Kidney (tissue), 14 donors: ENCODE results near the gene RORB. TPM values are rescaled to one million over a fixed set of nuclear protein-coding genes. Genes with fewer than 3 reads are reported as not detected.

Experiments used
- DNase-seq, 5 donors: peaks; one replicate each; pipeline ENCODE4 v3.0.0-alpha.2; 2013 to 2020
- FAIRE-seq: peaks from 2 replicates; lab custom pipeline; 2012; peaks lifted over from hg19 to GRCh38; lab: Jason Lieb, UNC
- H3K27ac ChIP-seq, 2 donors: one replicate each; pipeline ENCODE4 v1.7.0; 2013; ENCODE audit warnings: low read depth in 2 of 2, low read length in 2 of 2, inconsistent platforms in 1 of 2
- H3K27me3 ChIP-seq: one replicate; pipeline ENCODE4 v1.7.1; 2013; ENCODE audit warnings: low read length, inconsistent platforms; ENCODE audit not compliant: control insufficient read depth, insufficient read depth
- H3K36me3 ChIP-seq, 3 donors: one replicate each; pipeline versions ENCODE4 v1.7.0 to v1.7.1; 2013; ENCODE audit warnings: low read length in 3 of 3, control low read depth in 1 of 3, inconsistent platforms in 1 of 3; ENCODE audit not compliant: insufficient read depth in 3 of 3, control insufficient read depth in 2 of 3
- H3K4me1 ChIP-seq, 3 donors: one replicate each; pipeline versions ENCODE4 v1.7.0 to v1.7.1; 2013; ENCODE audit warnings: low read length in 3 of 3, inconsistent platforms in 1 of 3, low read depth in 1 of 3; ENCODE audit not compliant: control insufficient read depth in 2 of 3, insufficient read depth in 2 of 3
- H3K4me3 ChIP-seq, 3 donors: one replicate each; pipeline versions ENCODE4 v1.7.0 to v1.8.1; 2013; ENCODE audit warnings: low read length in 3 of 3, control low read depth in 1 of 3, inconsistent platforms in 1 of 3
- H3K9ac ChIP-seq, 3 donors: one replicate each; pipeline versions ENCODE4 v1.7.0 to v1.7.1; 2013; ENCODE audit warnings: low read length in 3 of 3, control low read depth in 1 of 3, inconsistent platforms in 1 of 3
- H3K9me3 ChIP-seq, 3 donors: one replicate each; pipeline versions ENCODE4 v1.7.0 to v1.7.1; 2013; ENCODE audit warnings: low read length in 3 of 3, control low read depth in 1 of 3, inconsistent platforms in 1 of 3; ENCODE audit not compliant: control insufficient read depth in 2 of 3, insufficient read depth in 1 of 3
- intact Hi-C: fragments of 100-400 bp; cut with DNase I; formaldehyde crosslinking; loops from one replicate; pipeline ENCODE4 v1.11.1; 2022
- polyA plus RNA-seq: library from polyadenylated mRNA; stranded (reverse); fragments of 350-450 nt; fragmentation: Illumina TruSeq; extraction: RNeasy Lipid Tissue Mini Kit (QIAGEN cat#74804); gene quantifications from one replicate; pipeline ENCODE4 v1.2.3, GENCODE V29; 2014; ENCODE audit warnings: low read depth, low replicate concordance; ENCODE audit not compliant: insufficient read depth
- total RNA-seq: library from RNA; stranded (reverse); fragmentation: NEBNext Ultra II Directional; extraction: Animal tissue kit (Norgen Biotek cat#: 25700); gene quantifications from one replicate; pipeline ENCODE4 v1.2.1, GENCODE V29; 2021
- TF ChIP-seq, protein P1 (sequence below): IDR thresholded peaks from 3 replicates; pipeline ENCODE4 v1.5.1; 2012; ENCODE audit warnings: mild to moderate bottlenecking, moderate library complexity, borderline replicate concordance; ENCODE audit not compliant: insufficient read depth; ENCODE audit errors: extremely low read depth
- donor health status: control.
- donor health status: control.
- donor health status: control.
- donor health status: control.
- donor health status: control.
- donor health status: DM: yes; HTN: yes; CAD: no.
- donor health status: Normal renal cell carcinoma (clear cell type).

The RORB gene
- total and polyA plus RNA-seq, 2 donors from 2014 or later, result 0.11 to 0.41 TPM

DNA sequence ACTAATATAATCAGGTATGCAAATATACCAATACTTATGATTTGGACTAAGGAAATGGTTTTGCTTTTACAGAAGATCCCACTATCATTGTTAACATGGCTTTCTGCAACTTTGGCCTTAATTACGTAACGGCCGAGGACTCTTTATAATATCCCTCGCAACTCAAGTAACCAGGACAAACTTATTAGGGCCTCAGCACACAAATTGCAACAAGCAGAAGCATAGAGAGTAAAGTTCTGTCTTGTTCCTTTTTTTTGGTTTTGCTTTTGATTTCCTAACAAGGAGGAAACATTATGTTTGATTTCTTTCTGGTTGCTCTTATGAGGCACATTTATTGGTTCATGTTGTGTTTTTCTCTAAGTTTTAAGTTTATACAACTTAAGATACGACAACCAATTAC lies 60.4 kb downstream of the RORB start:
- H3K4me3 ChIP-seq, result no peak overlapping the region
- no peaks in the 10 kb centered on the region for H3K9me3 ChIP-seq
- H3K36me3 ChIP-seq, result no peaks in the 10 kb centered on the region
- H3K4me1 ChIP-seq, result peaks cover 0 to 3% (median 0%) of the 10 kb centered on the region in 3 donors
- DNase-seq (no peak), FAIRE-seq (no peak)
- no peaks in the 10 kb centered on the region for H3K27me3 ChIP-seq
- H3K9ac ChIP-seq, result no peak overlapping the region
- TF ChIP-seq, protein P1, sequence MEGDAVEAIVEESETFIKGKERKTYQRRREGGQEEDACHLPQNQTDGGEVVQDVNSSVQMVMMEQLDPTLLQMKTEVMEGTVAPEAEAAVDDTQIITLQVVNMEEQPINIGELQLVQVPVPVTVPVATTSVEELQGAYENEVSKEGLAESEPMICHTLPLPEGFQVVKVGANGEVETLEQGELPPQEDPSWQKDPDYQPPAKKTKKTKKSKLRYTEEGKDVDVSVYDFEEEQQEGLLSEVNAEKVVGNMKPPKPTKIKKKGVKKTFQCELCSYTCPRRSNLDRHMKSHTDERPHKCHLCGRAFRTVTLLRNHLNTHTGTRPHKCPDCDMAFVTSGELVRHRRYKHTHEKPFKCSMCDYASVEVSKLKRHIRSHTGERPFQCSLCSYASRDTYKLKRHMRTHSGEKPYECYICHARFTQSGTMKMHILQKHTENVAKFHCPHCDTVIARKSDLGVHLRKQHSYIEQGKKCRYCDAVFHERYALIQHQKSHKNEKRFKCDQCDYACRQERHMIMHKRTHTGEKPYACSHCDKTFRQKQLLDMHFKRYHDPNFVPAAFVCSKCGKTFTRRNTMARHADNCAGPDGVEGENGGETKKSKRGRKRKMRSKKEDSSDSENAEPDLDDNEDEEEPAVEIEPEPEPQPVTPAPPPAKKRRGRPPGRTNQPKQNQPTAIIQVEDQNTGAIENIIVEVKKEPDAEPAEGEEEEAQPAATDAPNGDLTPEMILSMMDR, result no peak
- intact Hi-C loops, result no loop called here
- H3K27ac ChIP-seq, result no peak overlapping the region

DNA sequence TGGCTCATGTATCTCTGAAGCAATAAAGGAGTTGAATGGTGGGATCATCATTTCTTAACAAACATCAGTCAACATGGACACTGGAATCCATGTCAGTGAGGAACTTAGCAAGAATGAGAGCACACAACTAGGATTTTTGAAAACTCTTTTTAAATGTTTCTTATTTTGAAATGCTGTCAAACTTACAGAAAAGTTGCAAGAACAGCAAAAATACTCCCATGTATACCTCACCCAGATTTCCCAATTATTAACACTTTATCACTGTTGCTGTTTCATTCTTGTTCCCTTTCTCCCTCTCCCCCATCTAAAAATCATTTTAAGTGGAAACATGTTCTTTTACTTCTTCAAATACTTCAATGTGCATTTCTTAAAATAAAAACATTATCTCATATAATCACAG lies 65.5 kb downstream of the RORB start:
- no peak for FAIRE-seq
- Histone ChIP-seq H3K4me3 (no peak overlapping the region), H3K9ac (no peak overlapping the region), H3K9me3 (no peaks in the 10 kb centered on the region), H3K27me3 (no peaks in the 10 kb centered on the region), H3K4me1 (no peaks in the 10 kb centered on the region), H3K36me3 (no peaks in the 10 kb centered on the region), H3K27ac (no peak overlapping the region)
- intact Hi-C loops, result no loop called here
- no peak for DNase-seq
- TF ChIP-seq, protein P1, result no peak

DNA sequence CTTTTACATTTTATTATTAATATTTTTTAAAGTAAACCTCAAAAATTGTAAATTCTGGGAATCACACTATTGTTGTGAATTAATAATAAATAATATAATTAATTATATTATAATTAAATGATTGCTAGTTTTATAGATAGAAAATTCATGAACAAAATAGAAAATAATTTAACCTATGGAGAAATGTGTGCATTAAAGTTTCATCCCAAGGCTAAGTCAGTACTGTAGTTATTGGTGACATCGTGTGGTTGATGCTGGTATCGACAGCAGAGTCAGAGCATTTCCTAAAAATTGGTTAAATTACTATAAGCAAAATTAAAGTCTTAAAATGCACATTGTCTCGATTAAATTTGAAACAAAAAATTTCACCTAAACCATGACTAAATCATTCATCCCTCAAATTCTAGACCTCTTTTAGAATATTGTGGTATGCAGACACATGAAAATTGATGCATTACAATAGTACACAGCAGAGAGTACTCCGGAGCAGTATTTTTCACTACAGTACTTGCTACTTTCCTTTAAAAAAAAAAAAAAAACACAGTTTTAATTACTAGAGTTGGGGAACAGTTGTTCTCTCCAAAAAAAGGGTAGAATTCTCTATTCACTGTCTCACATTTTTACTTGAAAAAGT lies 73.9 kb downstream of the RORB start:
- FAIRE-seq (peak; percentile 94), DNase-seq (peak in 3 of 5 donors; percentile 27 to 54 (median 46))
- H3K9ac ChIP-seq, result no peak overlapping the region
- TF ChIP-seq, protein P1, result peak; percentile 70
- no peaks in the 10 kb centered on the region for H3K9me3 ChIP-seq
- no peak overlapping the region for H3K27ac ChIP-seq
- H3K4me3 ChIP-seq, result no peak overlapping the region
- H3K36me3 ChIP-seq, result no peaks in the 10 kb centered on the region
- intact Hi-C loops, result no loop called here
- no peaks in the 10 kb centered on the region for H3K27me3 ChIP-seq
- no peaks in the 10 kb centered on the region for H3K4me1 ChIP-seq

DNA sequence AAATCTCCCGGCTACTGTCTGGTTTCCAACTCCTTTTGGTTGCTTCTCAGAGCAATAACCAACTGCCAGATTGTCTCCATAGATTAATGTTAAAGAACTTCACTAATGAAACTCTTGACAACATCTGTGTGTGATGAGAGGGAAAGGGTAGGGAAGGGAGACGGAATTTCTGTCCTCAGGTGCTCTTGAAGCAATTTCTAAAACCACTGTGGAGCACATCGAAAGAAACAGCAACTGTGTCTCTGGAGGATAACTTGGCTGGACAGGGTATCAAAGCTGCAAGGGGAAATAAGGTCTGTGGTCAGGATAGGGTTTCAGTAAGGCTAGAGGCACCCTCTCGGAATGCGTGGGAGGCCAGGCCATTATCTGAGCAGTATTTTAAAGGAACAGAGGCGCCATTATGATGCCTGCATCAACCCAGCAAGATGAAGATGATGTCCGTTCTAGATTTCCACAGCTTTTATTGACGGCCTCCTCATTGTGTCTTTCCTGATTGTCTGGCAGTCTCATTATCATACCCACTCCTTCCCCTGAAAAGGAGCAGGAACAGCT lies 76.6 kb downstream of the RORB start:
- DNase-seq, result peak in 4 of 5 donors; percentile 55 to 73 (median 60)
- FAIRE-seq, result no peak
- H3K36me3 ChIP-seq, result no peaks in the 10 kb centered on the region
- intact Hi-C loops, result no loop called here
- no peak overlapping the region for H3K9ac ChIP-seq
- no peaks in the 10 kb centered on the region for H3K4me1 ChIP-seq
- no peak overlapping the region for H3K27ac ChIP-seq
- no peaks in the 10 kb centered on the region for H3K9me3 ChIP-seq
- no peak overlapping the region for H3K4me3 ChIP-seq
- TF ChIP-seq, protein P1, result no peak
- no peaks in the 10 kb centered on the region for H3K27me3 ChIP-seq
